ENCODE measurements around the gene MBP.

Gene MBP

GRCh38 chr18:77101410-77102258 is 30.9 kb downstream of the MBP start:
- DNase-seq = peak in 4 of 51 donors; percentile 23 to 48 (median 40)

- no peak for DNase-seq
Measured at GRCh38 chr18:77100751-77101355, 31.7 kb downstream of the MBP start.

GRCh38 chr18:77099485-77100370 is 32.9 kb downstream of the MBP start:
- no peak for DNase-seq

GRCh38 chr18:77098538-77099174 is 33.9 kb downstream of the MBP start:
- no peak for DNase-seq

- no peak for DNase-seq
Measured at GRCh38 chr18:77098029-77098428, 34.6 kb downstream of the MBP start.

- DNase-seq = peak in 1 of 51 donors; percentile 21
Measured at GRCh38 chr18:77096936-77097886, 35.4 kb downstream of the MBP start.

- no peak for DNase-seq
Measured at GRCh38 chr18:77095391-77096371, 36.9 kb downstream of the MBP start.

- no peak for DNase-seq
Measured at GRCh38 chr18:77093586-77093985, 39.0 kb downstream of the MBP start.

- DNase-seq = no peak
Measured at GRCh38 chr18:77093067-77093430, 39.5 kb downstream of the MBP start.

GRCh38 chr18:77092104-77093066 is 40.2 kb downstream of the MBP start:
- DNase-seq = peak in 3 of 51 donors; percentile 21 to 23 (median 22)

- DNase-seq = no peak
Measured at GRCh38 chr18:77091366-77091765, 41.2 kb downstream of the MBP start.

GRCh38 chr18:77090546-77091174 is 41.9 kb downstream of the MBP start:
- DNase-seq = no peak

- DNase-seq = no peak
Measured at GRCh38 chr18:77089723-77090285, 42.8 kb downstream of the MBP start.

GRCh38 chr18:77088963-77089722 is 43.4 kb downstream of the MBP start:
- no peak for DNase-seq

GRCh38 chr18:77087393-77088141 is 45.0 kb downstream of the MBP start:
- DNase-seq = peak in 6 of 51 donors; percentile 29 to 43 (median 33)
